ENCODE measurements around the gene LDLRAD3. TPM values are rescaled to one million over a fixed set of nuclear protein-coding genes. Genes with fewer than 3 reads are reported as not detected.

The LDLRAD3 gene
- polyA plus RNA-seq, 4 donors = 21.3 to 27.8 (median 22.4) TPM

DNA sequence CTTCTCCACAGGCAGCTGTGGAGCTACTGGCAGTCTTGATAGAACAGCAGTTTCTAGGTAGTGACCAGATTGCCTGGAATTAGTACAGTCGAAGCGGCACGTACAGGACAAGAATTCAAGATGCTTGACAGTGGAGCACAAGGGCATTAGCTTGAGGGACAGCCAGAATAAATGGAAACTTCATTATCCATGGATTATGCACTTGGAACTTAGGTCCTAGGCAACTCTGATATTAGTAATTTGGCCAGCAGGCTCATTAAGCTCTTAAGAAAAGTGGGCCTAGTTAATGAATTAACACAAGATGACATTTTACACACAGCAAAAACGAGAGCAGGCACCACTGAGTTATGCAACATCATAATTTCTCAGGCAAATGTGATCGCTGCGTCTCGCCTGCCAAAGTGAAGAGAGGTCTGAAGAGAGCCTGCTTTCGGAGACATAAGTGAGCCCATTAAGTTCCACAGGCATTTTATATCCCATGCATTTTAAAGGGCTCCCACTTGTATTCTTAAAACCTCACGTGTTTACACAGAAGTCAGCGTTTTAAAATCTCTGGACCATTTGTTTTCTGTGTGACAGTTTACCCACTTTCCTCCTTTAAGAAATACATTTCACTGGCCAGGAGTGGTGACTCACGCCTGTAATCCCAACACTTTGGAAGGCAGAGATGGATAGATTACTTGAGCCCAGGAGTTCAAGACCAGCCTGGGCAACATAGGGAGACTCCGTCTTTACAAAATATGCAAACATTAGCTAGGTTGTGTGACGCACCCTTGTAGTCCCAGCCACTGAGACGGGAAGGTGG lies 279.2 kb downstream of the LDLRAD3 start:
- no peak for DNase-seq (ENCODE audit: low read depth in 4 of 4, low spot score in 3 of 4)

DNA sequence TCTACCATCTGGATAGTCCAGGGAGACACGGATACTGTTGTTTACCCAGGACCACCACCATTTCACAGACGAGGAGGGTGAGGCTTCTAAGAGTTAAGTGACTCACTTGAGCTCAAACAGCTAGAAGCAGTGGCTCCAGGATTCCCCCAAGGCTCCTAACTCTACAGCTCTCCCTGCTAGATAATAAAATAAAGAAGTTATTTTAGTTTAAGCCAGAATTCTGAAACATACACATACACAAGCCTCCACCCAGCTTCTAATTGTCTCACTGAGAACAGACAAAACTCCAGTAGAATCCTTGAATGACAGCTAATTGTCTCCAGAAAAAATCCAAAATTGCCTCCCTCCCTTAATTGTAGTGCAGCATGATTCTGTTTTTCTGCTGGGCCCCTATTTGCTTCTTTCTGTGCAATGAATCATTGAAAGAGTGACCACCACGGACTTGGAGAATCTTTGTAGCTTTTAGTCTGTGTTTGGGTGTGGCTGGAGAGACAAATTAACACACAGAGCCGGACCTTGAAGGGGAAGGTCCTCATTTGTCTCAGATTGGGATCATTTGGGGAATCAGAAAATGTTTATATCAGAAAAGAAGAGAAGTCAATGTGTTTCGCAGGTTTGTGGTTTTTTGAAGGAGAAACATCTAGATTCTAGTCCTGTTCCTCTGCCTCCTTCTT lies 280.5 kb downstream of the LDLRAD3 start:
- no peak for DNase-seq (ENCODE audit: low read depth in 4 of 4, low spot score in 3 of 4)

DNA sequence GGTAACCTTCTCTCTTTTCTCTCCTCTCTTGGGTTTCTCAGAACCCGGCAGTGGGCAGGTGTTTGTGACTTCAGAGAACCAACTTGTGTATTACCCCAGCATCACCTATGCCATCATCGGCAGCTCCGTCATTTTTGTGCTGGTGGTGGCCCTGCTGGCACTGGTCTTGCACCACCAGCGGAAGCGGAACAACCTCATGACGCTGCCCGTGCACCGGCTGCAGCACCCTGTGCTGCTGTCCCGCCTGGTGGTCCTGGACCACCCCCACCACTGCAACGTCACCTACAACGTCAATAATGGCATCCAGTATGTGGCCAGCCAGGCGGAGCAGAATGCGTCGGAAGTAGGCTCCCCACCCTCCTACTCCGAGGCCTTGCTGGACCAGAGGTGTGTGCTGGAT lies 283.2 kb downstream of the LDLRAD3 start:
- no peak for DNase-seq (ENCODE audit: low read depth in 4 of 4, low spot score in 3 of 4)

DNA sequence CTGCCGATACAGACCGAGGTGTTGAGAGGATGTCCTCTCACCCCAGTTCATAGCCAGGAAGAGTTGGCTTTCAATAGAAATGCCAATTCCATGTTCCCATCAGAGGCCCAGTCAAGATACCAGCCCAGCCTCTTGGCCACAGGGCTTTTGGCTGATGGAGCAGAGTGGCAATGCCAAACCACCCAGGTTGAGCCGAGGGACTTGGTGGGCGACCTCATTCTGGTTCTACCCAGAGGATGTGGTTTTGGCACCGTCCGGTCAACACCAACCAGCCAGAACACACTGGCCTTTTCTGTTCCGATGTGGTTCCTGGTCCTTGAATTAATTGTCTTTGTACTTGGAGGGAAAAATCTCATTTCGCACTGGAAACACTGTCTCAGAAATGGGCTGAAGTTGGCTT lies 284.8 kb downstream of the LDLRAD3 start:
- DNase-seq (ENCODE audit: low read depth in 4 of 4, low spot score in 3 of 4) = no peak

DNA sequence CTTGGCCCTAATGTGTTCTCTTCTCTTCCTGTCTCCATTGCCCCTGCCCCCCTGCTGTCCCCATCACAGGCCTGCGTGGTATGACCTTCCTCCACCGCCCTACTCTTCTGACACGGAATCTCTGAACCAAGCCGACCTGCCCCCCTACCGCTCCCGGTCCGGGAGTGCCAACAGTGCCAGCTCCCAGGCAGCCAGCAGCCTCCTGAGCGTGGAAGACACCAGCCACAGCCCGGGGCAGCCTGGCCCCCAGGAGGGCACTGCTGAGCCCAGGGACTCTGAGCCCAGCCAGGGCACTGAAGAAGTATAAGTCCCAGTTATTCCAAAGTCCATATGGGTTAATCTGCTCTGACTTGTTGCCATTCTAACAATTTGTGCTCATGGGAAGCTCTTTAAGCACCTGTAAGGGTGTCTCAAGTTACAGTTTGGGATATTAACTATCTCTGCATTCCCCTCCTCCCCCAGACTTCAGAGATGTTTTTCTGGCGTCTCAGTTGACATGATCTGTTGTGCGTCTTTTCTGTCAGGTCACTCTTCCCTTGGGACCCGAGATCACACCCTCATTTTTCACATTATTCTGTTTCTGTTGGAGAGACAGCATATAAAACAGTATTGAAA lies 285.3 kb downstream of the LDLRAD3 start:
- DNase-seq (ENCODE audit: low read depth in 4 of 4, low spot score in 3 of 4) = no peak

DNA sequence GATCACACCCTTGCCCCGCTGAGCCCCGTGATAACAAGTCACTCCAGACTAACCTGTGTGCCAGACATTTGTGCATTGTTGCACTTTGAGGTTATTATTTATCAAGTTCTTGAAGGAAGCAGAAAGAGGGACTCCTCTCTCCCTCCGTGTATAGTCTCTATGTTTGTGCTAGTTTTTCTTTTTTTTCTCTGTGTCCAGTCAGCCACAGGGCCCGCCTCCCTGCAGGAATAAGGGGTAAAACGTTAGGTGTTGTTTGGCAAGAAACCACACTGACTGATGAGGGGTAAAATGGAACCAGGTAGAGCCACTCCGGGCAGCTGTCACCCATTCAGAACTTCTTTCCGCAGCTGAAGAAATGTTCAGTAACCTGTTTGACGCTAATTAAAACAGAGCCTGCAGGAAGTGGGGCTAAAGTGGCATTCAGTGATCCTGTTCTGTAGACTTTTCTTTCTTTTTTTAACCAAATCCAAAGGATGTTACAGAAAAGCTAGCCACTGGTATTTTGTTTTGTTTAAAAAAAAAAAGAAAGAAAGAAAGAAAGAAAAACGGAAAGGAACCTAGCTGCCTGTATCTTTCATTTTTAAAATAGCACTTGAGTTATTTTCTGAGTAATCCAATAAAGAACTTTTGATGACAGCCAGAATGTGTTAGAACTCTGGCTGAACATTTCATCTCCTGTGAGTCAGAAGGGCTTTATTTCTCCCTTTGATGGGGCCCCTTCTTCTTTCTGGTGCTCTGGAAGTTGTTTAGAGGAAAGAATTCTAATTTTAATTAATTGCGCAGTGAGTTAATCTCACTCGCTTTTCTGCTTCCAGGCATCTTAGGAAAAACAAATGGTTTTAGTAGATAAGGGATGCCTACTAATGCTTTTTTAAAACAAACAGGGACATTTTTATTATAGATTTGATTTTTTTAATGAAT lies 287.2 kb downstream of the LDLRAD3 start:
- no peak for DNase-seq (ENCODE audit: low read depth in 4 of 4, low spot score in 3 of 4)

DNA sequence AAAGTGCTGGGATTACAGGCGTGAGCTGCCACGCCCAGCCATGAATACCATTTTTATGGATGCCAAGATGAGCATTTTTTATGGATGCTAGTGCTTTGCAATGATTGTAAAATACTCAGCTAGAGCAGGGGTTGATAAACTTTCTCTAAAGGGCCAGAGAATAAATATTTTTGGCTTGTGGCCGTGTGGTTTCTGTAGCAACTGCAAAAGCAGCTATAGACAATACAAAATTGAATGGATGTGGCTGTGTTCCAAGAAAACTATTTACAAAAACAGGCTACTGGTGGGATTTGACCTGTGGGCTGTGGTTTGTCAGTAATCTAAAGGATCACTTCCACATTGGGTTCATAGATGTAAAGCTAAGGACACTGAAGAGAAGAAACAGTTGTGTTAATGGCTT lies 289.3 kb downstream of the LDLRAD3 start:
- peak in 1 of 4 donors; percentile 45 for DNase-seq (ENCODE audit: low read depth in 4 of 4, low spot score in 3 of 4)

DNA sequence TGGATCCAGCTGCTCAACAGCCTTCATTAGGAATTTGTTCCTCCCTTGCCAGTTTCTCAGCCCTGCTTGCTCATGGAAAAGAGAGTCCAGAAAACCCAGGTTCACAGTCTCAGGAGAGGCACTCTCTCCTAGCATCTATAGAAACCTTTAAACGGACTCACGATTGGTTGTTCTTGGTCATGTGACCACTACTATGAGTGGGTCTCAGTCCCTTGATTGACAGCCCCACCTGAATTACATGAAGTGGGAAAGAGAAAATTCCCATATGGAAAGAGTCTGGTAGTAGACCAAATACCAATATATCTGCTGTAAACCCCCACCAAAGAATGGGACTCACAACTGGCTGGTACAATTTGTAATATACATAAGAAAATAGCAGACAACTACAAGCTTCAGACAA lies 291.0 kb downstream of the LDLRAD3 start:
- DNase-seq (ENCODE audit: low read depth in 4 of 4, low spot score in 3 of 4) = no peak

DNA sequence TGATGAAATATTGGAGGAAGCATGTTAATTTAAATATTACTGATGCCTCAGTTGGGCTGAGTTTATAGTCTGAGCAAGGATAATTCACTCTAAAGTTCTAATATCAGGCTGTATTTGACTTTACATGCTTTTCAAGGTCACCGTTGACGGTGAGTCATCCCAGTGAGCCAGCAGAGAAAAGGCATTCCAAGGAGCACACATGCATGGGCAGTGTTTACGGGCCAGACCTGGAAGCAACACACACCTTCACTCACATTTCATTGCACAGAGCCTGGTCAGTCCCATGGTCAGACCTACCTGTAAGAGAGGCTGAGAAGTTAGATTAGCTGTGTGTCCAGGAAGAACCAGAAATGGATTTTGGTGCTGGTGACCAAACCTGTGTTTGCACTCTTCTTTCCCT lies 291.9 kb downstream of the LDLRAD3 start:
- DNase-seq (ENCODE audit: low read depth in 4 of 4, low spot score in 3 of 4) = no peak

DNA sequence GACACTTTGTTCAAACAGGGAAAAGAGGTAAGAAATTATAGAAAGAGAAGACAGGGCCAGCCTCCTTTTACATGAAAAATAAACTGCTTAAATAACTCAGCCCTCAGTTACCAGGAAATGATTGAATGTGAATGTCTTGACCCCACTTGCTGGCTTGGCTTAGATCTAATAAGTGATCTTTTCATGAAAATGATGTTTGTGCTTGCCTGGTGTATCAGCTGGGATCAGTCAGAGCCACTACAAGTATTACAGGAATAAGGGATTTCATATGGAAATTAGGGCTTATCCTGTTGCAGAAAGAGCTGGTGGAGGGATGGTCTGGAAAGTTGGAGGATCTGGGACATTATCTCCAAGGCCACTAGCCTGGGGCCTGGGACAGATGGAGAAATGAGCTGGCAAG lies 293.5 kb downstream of the LDLRAD3 start:
- DNase-seq (ENCODE audit: low read depth in 4 of 4, low spot score in 3 of 4) = no peak

DNA sequence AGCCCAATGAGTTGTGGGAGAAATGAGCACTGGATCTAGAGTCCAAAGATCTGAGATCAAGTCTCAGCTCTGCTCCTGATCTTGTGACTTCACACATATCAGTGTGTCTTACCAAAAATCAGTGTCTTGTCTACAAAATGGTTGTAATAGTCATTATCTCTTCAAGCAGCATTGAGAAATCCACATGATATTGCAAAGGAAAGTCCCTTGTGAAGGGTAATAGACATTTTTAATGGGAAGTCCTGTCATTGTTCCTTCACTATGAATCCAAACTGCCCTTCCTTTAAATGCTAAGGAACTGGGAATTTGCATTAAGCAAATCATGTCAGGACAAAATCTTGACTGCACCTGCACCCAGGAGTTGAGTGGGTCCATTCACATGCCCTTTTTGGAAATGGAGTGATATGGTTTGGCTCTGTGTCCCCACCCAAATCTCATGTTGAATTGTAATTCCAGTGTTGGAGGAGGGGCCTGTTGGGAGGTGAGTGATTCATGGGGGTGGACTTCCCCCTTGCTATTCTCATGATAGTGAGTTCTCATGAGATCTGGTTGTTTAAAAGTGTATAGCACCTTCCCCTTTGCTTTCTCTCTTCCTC lies 294.3 kb downstream of the LDLRAD3 start:
- no peak for DNase-seq (ENCODE audit: low read depth in 4 of 4, low spot score in 3 of 4)

DNA sequence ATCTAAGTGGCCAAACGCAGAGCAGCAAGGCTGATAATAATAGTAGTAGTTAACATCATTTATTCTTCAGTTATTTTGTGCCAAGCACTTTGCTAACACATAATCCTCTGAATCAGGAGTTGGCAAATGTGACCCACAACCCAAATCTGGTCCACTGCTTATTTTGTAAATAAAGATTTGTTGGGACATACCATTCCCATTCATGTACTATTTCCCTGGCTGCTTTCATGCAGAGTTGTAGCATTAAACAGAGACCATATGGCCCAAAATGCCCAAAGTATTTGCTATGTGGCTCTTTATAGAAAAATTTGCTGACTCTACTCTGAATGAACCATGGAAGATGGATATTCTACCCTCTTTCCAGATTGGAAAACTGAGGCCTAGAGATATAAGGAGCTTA lies 295.0 kb downstream of the LDLRAD3 start:
- DNase-seq (ENCODE audit: low read depth in 4 of 4, low spot score in 3 of 4) = no peak

DNA sequence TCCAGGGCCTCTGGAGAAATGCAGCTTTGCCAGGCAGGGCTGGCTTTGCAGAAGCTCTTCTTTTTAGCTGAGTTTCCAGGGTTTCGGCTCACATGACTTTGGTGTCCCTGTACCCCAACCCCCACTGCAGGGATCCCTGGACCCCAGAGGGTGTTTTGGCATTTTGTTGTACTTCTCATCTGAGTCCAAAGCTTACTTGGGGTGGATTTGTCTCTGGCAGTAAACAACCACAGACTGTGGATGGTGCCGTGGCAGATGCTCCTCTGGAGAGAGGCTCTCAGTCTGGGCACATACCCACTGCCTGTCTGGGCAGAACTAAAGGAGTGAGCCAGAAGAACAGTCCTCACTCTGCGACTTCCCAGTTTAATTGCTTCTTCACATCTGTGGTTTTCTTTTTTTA lies 295.8 kb downstream of the LDLRAD3 start:
- no peak for DNase-seq (ENCODE audit: low read depth in 4 of 4, low spot score in 3 of 4)

DNA sequence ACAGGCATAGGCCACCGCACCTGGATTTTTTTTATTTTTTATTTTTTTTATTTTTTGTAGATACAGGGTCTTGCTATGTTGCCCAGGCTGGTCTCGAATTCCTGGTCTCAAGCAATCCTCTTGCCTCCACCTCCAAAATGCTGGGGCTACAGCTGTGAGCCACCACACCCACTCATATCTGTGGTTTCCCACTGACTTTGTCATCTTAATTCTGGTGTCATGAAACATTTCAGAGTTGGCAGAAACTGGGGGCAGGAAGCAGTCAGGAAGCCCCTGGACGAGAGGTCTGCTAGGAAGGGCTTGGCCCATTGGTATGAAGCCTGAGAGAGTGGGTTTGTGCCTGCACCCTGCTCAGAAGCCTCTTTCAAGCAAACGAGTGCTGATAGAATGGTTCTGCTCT lies 296.3 kb downstream of the LDLRAD3 start:
- DNase-seq (ENCODE audit: low read depth in 4 of 4, low spot score in 3 of 4) = no peak

DNA sequence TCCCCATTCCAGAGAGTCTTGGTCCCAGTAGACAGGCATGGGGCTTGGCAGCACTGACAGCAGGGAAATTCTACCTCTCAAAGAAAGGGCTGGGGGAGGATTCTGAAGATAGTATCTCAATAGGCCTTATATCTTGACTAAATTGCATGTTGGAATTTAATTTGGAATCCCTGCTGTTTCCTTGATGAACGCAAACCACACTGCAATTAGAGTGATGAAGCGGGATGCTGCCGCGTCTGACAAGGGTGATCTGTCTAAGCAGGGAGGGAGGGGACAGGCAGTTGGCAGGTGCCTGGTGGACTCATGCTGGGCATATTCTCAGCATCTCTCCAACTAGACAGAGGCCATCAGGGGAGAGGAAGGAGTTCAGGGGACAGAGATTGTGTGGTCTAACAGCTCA lies 296.9 kb downstream of the LDLRAD3 start:
- no peak for DNase-seq (ENCODE audit: low read depth in 4 of 4, low spot score in 3 of 4)

DNA sequence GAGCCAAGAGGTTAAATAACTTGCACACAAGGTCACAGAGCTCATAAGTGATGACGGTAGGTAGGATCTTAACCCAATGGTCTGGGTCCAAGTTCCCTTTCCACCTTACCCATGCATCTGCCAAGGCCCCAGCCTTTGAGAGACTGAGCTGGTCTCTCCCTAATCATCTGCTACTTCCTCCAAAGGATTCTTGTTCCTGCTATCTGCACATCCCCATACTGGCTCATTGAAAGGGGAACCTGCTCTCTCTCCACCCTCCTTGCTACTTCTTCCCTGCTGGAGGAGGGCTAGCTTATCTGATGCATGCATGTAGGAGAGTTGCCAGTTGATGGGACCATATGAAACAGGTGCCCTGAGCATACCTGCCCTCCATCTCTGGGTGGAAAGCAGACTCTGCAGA lies 297.6 kb downstream of the LDLRAD3 start:
- DNase-seq (ENCODE audit: low read depth in 4 of 4, low spot score in 3 of 4) = no peak

DNA sequence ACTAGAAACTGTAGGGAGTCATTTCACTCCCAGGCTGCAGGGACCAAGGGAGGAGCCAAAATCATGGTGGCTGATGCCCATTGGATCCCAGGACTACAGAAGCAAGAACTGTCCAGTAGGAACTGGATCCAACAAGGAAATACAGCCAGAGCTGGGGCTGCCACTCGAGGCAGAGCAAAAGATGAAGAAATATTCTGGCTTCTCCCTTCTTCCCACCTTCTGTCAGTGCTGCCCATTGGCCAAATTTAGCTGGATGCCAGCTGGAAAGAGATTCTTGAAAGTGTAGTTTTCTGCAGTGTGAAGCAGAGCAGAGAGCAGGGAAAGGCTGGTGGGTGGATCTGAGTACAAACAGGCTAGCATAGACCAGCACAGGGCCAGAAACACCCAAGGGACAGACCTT lies 299.8 kb downstream of the LDLRAD3 start:
- DNase-seq (ENCODE audit: low read depth in 4 of 4, low spot score in 3 of 4) = no peak

DNA sequence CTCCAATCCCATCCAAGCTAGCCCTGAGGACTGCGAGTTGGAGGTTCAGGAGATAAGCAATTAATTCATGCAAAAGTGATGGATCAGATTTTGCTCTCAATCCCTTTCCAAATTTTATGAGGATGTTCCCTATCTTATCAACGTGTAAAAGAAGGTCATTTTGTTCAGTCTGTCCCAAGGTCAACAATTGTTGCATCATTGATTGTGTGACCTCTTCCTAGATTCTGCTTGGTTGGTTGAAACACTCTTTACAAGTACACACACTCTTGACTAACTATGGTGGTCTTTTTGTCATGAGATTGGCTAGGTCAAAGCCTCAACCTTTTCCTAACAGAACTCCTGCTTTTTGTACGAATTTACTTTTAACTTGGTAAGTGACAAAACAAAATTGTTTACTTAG lies 303.6 kb downstream of the LDLRAD3 start:
- DNase-seq (ENCODE audit: low read depth in 4 of 4, low spot score in 3 of 4) = no peak

DNA sequence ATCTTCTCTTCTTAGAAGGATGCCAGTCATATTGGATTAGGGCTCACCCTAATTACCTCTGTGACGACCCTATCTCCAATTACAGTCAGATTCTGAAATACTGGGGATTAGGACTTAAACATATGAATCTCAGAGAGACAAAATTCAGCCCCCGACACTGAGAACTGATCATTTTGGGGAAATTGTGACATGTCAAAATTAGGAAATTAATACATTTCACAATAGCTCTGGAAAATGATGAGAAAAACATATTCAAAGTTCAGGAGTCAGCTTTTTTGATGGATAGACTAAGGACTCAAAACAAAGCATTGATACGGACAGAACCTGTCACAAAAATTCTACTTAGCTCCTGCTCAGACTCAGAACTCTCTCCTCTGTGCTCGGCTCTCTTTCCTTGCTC lies 304.6 kb downstream of the LDLRAD3 start:
- DNase-seq (ENCODE audit: low read depth in 4 of 4, low spot score in 3 of 4) = no peak

DNA sequence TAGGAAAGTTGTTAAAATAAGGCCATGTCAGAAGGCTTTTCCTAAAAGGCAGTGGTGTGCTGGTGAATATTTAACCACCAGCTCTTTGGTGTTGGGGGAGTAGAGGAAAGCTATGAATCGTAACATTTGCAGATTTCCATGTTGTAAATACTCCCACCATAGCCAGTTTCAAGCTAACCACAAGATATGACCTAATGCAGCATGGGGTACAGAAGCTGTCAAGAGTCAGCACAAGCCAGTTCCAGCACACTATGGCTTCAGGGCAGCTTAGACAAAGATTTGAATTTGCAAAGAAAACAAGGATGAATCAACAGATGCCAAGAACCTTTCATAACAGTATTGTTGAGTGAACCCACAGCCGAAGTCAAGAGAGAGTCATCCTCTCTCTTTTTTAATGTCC lies 305.4 kb downstream of the LDLRAD3 start:
- no peak for DNase-seq (ENCODE audit: low read depth in 4 of 4, low spot score in 3 of 4)

DNA sequence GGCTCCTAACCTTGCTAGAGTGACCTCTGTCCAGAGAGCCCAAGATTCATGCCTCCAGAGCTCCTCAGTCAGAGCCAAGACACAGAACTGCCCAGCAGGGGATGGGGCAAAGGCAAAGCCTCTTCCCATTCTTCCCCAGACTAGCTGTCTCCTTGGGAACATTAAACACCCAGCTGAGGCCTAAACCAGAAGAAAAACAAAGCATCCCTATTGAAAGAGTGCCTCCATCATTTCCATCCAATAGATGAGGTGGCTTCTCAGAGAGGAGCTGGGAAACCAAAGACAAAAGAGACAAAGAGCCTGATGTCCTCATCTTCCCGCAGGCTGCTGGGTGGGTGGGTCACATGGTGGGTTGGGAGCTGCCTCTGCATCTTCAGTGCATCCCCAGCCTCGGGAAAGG lies 308.0 kb downstream of the LDLRAD3 start:
- no peak for DNase-seq (ENCODE audit: low read depth in 4 of 4, low spot score in 3 of 4)

All from left renal pelvis (tissue), 4 donors.